Glomerular endothelial cell (primary cell): ENCODE data around the gene VAMP1. TPM values are rescaled to one million over a fixed set of nuclear protein-coding genes. Genes with fewer than 3 reads are reported as not detected.
A peak's percentile ranks its signal among the peaks of the same experiment; 100 is the strongest.

Experiments
- DNase-seq: peaks from one replicate; pipeline ENCODE4 v3.0.0-alpha.2; 2011; ENCODE audit warnings: low read depth, low spot score; ENCODE audit errors: extremely low read depth
- total RNA-seq: library from RNA; depleted of rRNA; stranded (reverse); fragments of >200 nt; gene quantifications from 2 replicates; pipeline ENCODE4 v1.2.3, GENCODE V29; 2015

VAMP1 gene
- total RNA-seq, 1 donor from 2014 or later, result 1.8 TPM

GRCh38 chr12:6426882-6427671, 43.4 kb downstream of the VAMP1 start:
- DNase-seq, result no peak

GRCh38 chr12:6425590-6426531, 44.6 kb downstream of the VAMP1 start:
- no peak for DNase-seq

- DNase-seq, result no peak
Observed at GRCh38 chr12:6424866-6425265, 45.6 kb downstream of the VAMP1 start.

GRCh38 chr12:6424008-6424347, 46.5 kb downstream of the VAMP1 start:
- no peak for DNase-seq

DNA sequence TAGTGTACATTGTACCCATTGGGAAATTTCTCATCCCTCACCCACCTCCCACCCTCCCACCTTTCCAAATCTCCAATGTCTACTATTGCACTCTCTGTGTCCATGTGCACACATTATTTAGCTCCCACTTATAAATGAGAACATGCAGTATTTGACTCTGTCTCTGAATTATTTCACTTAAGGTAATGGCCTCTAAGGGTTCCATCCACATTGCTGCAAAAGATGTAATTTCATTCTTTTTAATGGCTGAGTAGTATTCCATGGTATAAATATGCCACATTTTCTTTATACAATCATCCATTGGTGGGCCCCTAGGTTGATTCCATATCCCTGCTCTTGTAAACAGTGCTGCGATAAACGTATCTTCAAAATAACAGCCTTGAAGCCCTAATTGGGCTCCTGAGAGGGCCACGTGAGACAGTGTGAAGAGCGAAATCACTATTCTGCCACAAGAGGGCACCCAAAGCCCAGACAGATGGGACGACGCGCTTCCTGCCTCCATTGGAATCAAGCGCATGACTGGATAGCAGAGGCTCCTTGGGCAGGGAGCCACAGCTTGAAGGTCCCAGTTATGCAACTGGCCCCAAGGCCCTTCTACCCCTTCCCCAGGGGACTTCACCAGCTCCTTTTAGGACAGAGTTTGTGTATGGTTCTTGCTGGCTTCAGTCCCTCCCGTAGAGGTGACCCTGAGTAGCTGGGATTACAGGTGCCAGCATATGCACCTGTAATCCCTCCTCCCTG, 47.0 kb downstream of the VAMP1 start:
- peak; percentile 83 for DNase-seq

DNA sequence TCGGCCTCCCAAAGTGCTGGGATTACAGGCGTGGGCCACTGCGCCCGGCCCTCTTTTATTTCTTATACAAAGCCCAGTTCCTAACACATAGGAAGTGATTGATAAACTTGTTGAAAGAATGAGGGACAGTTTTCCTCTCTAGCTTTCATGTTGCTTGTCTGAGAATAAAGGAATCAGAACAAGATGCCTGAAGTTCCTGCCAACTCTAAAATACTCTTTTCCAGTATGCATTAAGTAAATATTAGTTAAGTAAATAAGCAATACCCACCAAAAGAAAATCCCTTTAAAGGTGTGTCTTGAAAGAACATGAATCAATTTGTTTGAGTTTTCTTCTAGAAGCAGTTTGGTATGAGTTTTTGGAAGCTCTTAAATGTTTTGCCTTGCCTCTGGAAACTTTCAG, 50.1 kb downstream of the VAMP1 start:
- no peak for DNase-seq

DNA sequence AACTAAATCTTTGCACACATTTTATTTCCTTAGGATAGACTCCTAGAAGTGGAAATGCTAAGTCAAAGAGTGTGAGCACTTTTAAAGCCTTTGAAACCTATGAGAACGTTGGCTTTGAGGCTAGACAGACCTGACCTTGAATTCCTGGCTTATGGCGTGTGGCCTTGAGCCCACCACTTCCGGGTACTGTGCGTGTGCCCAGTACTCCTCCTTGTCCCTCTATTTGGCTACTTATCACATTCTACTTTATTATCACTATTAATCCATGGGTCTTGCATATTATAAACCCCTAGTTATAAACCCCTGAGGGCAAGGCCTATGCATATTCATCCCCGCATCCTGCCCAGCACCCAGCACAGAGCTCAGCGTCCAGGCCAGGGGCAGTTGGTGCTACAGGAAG, 51.7 kb downstream of the VAMP1 start:
- DNase-seq, result no peak

- no peak for DNase-seq
Observed at GRCh38 chr12:6416596-6416995, 53.9 kb downstream of the VAMP1 start.

Other genes starting within 250 kb of the VAMP1 start
- not detected in 2 replicates for gene PLEKHG6, start 160.0 kb downstream of the VAMP1 start, total RNA-seq
- 204 and 214 TPM in 2 replicates for gene TNFRSF1A, start 128.6 kb downstream of the VAMP1 start, total RNA-seq
- 0.24 TPM in 1 of 2 replicates, not detected in the other for gene SCNN1A, start 95.1 kb downstream of the VAMP1 start, total RNA-seq
- 177 and 186 TPM in 2 replicates for gene LTBR, start 86.5 kb downstream of the VAMP1 start, total RNA-seq
- gene CD27, start 25.7 kb downstream of the VAMP1 start, total RNA-seq, result 0.53 TPM in 1 of 2 replicates, not detected in the other
- gene TAPBPL, start 18.6 kb downstream of the VAMP1 start, total RNA-seq, result 32.8 and 38.7 TPM in 2 replicates
- gene MRPL51, start 22.6 kb upstream of the VAMP1 start, total RNA-seq, result 76.3 and 86.1 TPM in 2 replicates
- 37.3 and 45.0 TPM in 2 replicates for gene NCAPD2, start 23.4 kb upstream of the VAMP1 start, total RNA-seq
- 4,807 and 5,799 TPM in 2 replicates for gene GAPDH, start 63.8 kb upstream of the VAMP1 start, total RNA-seq
- gene IFFO1, start 85.4 kb upstream of the VAMP1 start, total RNA-seq, result 26.7 and 30.5 TPM in 2 replicates
- gene NOP2, start 97.6 kb upstream of the VAMP1 start, total RNA-seq, result 29.7 and 46.9 TPM in 2 replicates
- 183 and 211 TPM in 2 replicates for gene CHD4, start 136.7 kb upstream of the VAMP1 start, total RNA-seq
- 0.58 TPM in 1 of 2 replicates, not detected in the other for gene LPAR5, start 165.3 kb upstream of the VAMP1 start, total RNA-seq
- 0.58 TPM in 1 of 2 replicates, not detected in the other for gene ACRBP, start 176.8 kb upstream of the VAMP1 start, total RNA-seq
- gene ING4, start 192.4 kb upstream of the VAMP1 start, total RNA-seq, result 49.7 and 55.1 TPM in 2 replicates
- 20.1 and 30.3 TPM in 2 replicates for gene ZNF384, start 218.7 kb upstream of the VAMP1 start, total RNA-seq
- not detected in 2 replicates for gene PIANP, start 230.1 kb upstream of the VAMP1 start, total RNA-seq